Measurements from ENCODE around the gene GTPBP6.
"Not testable (repeated sequence)": the region's sequence is repeated elsewhere in the genome, so short reads cannot be mapped to it uniquely, and the experiment has no call there.

GTPBP6 gene

GRCh38 chrX:311156-312129 is 7.2 kb downstream of the GTPBP6 start:
- H3K27me3 ChIP-seq (replicated peaks): no peaks in the 10 kb centered on the region
- DNase-seq: no peak
- no peak for TF ChIP-seq CTCF (IDR thresholded peaks at IDR 0.05; ENCODE audit: low read depth, low read length, missing control alignments)
- H3K4me3 ChIP-seq (ENCODE audit: low read depth, low read length): no peak overlapping the region
- no peak overlapping the region for H3K27ac ChIP-seq
- in situ Hi-C loops (cut with HindIII; ENCODE audit: low pct_ligation_motif_present, low sequenced_read_pairs): no loop called here
- peaks cover 52% of the 10 kb centered on the region for H3K36me3 ChIP-seq (replicated peaks)

- H3K27ac ChIP-seq: no peak overlapping the region
- DNase-seq: no peak
- in situ Hi-C loops (cut with HindIII; ENCODE audit: low pct_ligation_motif_present, low sequenced_read_pairs): no loop called here
- no peaks in the 10 kb centered on the region for H3K27me3 ChIP-seq (replicated peaks)
- H3K36me3 ChIP-seq (replicated peaks): peaks cover 52% of the 10 kb centered on the region
- no peak for TF ChIP-seq CTCF (IDR thresholded peaks at IDR 0.05; ENCODE audit: low read depth, low read length, missing control alignments)
- no peak overlapping the region for H3K4me3 ChIP-seq (ENCODE audit: low read depth, low read length)
Measured at GRCh38 chrX:310621-311155, 7.9 kb downstream of the GTPBP6 start.

GRCh38 chrX:308821-309520 is 9.6 kb downstream of the GTPBP6 start:
- DNase-seq: no peak
- Histone ChIP-seq H3K4me3 (ENCODE audit: low read depth, low read length) (no peak overlapping the region), H3K36me3 (replicated peaks) (peaks cover 53% of the 10 kb centered on the region), H3K27me3 (replicated peaks) (no peaks in the 10 kb centered on the region), H3K27ac (no peak overlapping the region)
- in situ Hi-C loops (cut with HindIII; ENCODE audit: low pct_ligation_motif_present, low sequenced_read_pairs): no loop called here
- no peak for TF ChIP-seq CTCF (IDR thresholded peaks at IDR 0.05; ENCODE audit: low read depth, low read length, missing control alignments)

GRCh38 chrX:307261-308111 is 11.1 kb downstream of the GTPBP6 start:
- in situ Hi-C loops (cut with HindIII; ENCODE audit: low pct_ligation_motif_present, low sequenced_read_pairs): no loop called here
- Histone ChIP-seq H3K27ac (no peak overlapping the region), H3K27me3 (replicated peaks) (no peaks in the 10 kb centered on the region), H3K36me3 (replicated peaks) (peaks cover 41% of the 10 kb centered on the region), H3K4me3 (ENCODE audit: low read depth, low read length) (no peak overlapping the region)
- TF ChIP-seq CTCF (IDR thresholded peaks at IDR 0.05; ENCODE audit: low read depth, low read length, missing control alignments): no peak
- no peak for DNase-seq

- peaks cover 36% of the 10 kb centered on the region for H3K36me3 ChIP-seq (replicated peaks)
- H3K4me3 ChIP-seq (ENCODE audit: low read depth, low read length); H3K27me3 ChIP-seq (replicated peaks); DNase-seq; in situ Hi-C loops (cut with HindIII; ENCODE audit: low pct_ligation_motif_present, low sequenced_read_pairs); H3K27ac ChIP-seq: not testable (repeated sequence)
Measured at GRCh38 chrX:306614-307251, 11.9 kb downstream of the GTPBP6 start.

- H3K36me3 ChIP-seq (replicated peaks): peaks cover 30% of the 10 kb centered on the region
- H3K27me3 ChIP-seq (replicated peaks); H3K27ac ChIP-seq; in situ Hi-C loops (cut with HindIII; ENCODE audit: low pct_ligation_motif_present, low sequenced_read_pairs); DNase-seq; H3K4me3 ChIP-seq (ENCODE audit: low read depth, low read length): not testable (repeated sequence)
Measured at GRCh38 chrX:305781-306613, 12.6 kb downstream of the GTPBP6 start.

All from brain microvascular endothelial cell (primary cell).